DOHH2 (cell line): ENCODE results near the gene RPP30.

Experiments
- H3F3A ChIP-seq: fragments of 200-600 bp; sonication (generic), shearing (Covaris generic); 2 replicates; pipeline ENCODE4 v1.6.0; 2016; ENCODE audit warnings: antibody characterized with exemption, mild to moderate bottlenecking; ENCODE audit not compliant: control insufficient read depth, insufficient read depth
- H3K27ac ChIP-seq: fragments of 200-600 bp; sonication (generic); 2 replicates; pipeline ENCODE4 v1.5.1; 2014; ENCODE audit warnings: low read depth, mild to moderate bottlenecking, low read length, moderate library complexity
- H3K27me3 ChIP-seq: fragments of 200-600 bp; sonication (generic); 2 replicates; pipeline ENCODE4 v1.6.1; 2014; ENCODE audit warnings: mild to moderate bottlenecking, low read length, mixed read lengths; ENCODE audit not compliant: control insufficient read depth
- H3K36me3 ChIP-seq: fragments of 200-600 bp; sonication (generic); 2 replicates; pipeline ENCODE4 v1.6.1; 2014; ENCODE audit warnings: mild to moderate bottlenecking, low read length, moderate library complexity, mixed read lengths; ENCODE audit not compliant: control insufficient read depth
- H3K4me1 ChIP-seq: fragments of 200-600 bp; sonication (generic); 2 replicates; pipeline ENCODE4 v1.6.1; 2014; ENCODE audit warnings: mild to moderate bottlenecking, low read length, mixed read lengths; ENCODE audit not compliant: control insufficient read depth
- H3K4me2 ChIP-seq: fragments of 200-600 bp; sonication (generic); 2 replicates; pipeline ENCODE4 v1.6.0; 2014; ENCODE audit warnings: mild to moderate bottlenecking, low read length, moderate library complexity
- H3K4me3 ChIP-seq: fragments of 200-600 bp; sonication (generic); 2 replicates; pipeline ENCODE4 v1.5.1; 2014; ENCODE audit warnings: mild to moderate bottlenecking, low read length, mixed read lengths
- H3K79me2 ChIP-seq: fragments of 200-600 bp; sonication (generic); 2 replicates; pipeline ENCODE4 v1.6.1; 2014; ENCODE audit warnings: mild to moderate bottlenecking, low read length, mixed read lengths; ENCODE audit not compliant: control insufficient read depth
- H3K9me2 ChIP-seq: fragments of 200-600 bp; sonication (generic); replicated peaks from 2 replicates; pipeline ENCODE4 v1.6.1; 2014; ENCODE audit warnings: mild to moderate bottlenecking, low read length, mixed read lengths; ENCODE audit not compliant: control insufficient read depth
- H3K9me3 ChIP-seq: fragments of 200-600 bp; sonication (generic); 2 replicates; pipeline ENCODE4 v1.6.1; 2014; ENCODE audit warnings: antibody characterized with exemption, low read length, mixed read lengths; ENCODE audit not compliant: control insufficient read depth, insufficient read depth
- H4K20me1 ChIP-seq: fragments of 200-600 bp; sonication (generic); 2 replicates; pipeline ENCODE4 v1.6.0; 2014; ENCODE audit warnings: low read depth, mild to moderate bottlenecking, antibody characterized with exemption, low read length, moderate library complexity; ENCODE audit not compliant: control insufficient read depth, insufficient read depth
- EZH2phosphoT487 ChIP-seq: fragments of 200-600 bp; sonication (generic); IDR thresholded peaks from 2 replicates; pipeline ENCODE4 v1.6.1; 2017; ENCODE audit warnings: borderline replicate concordance, mild to moderate bottlenecking, antibody characterized with exemption, low read length, moderate library complexity, mixed read lengths
- TF ChIP-seq, protein P1 (sequence below): fragments of 200-600 bp; sonication (generic); IDR thresholded peaks from one replicate; pipeline ENCODE4 v1.5.1; 2014; ENCODE audit warnings: antibody characterized with exemption, mild to moderate bottlenecking, low read depth, low read length; ENCODE audit not compliant: poor library complexity, severe bottlenecking

RPP30 gene

DNA sequence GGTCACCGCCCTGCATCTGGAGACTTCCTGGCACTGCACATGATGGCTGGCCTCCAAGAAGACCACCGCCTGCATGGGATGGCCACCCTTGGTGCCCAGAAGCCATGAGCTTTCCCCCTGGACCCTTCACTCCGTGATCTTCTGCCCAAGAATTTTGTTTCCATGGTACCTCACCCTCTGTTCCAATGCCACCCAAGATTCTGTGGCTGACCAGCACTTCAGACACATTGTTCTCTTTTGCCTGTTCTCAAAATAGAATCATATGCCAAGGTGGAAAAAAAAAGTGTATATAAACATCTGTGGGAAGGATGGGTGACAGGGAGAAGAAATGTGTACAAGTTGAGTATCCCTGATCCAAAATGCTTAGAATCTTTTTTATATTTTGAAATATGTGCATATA is 26.0 kb upstream of the RPP30 start:
- no peak overlapping the region for H3K4me3 ChIP-seq
- TF ChIP-seq, protein P1, sequence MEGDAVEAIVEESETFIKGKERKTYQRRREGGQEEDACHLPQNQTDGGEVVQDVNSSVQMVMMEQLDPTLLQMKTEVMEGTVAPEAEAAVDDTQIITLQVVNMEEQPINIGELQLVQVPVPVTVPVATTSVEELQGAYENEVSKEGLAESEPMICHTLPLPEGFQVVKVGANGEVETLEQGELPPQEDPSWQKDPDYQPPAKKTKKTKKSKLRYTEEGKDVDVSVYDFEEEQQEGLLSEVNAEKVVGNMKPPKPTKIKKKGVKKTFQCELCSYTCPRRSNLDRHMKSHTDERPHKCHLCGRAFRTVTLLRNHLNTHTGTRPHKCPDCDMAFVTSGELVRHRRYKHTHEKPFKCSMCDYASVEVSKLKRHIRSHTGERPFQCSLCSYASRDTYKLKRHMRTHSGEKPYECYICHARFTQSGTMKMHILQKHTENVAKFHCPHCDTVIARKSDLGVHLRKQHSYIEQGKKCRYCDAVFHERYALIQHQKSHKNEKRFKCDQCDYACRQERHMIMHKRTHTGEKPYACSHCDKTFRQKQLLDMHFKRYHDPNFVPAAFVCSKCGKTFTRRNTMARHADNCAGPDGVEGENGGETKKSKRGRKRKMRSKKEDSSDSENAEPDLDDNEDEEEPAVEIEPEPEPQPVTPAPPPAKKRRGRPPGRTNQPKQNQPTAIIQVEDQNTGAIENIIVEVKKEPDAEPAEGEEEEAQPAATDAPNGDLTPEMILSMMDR = no peak
- no peak for TF ChIP-seq EZH2phosphoT487
- no peaks in the 10 kb centered on the region for H3F3A ChIP-seq
- H3K79me2 ChIP-seq = no peaks in the 10 kb centered on the region
- peaks cover 5% of the 10 kb centered on the region; the same call in 1 of the 2 replicates for H3K27me3 ChIP-seq
- H3K36me3 ChIP-seq = no peaks in the 10 kb centered on the region
- peaks cover 8% of the 10 kb centered on the region; the same call in 1 of the 2 replicates for H3K9me3 ChIP-seq
- H3K4me1 ChIP-seq = no peaks in the 10 kb centered on the region
- H3K4me2 ChIP-seq = no peak overlapping the region
- H3K9me2 ChIP-seq = no peaks in the 10 kb centered on the region
- no peaks in the 10 kb centered on the region for H4K20me1 ChIP-seq
- no peak overlapping the region for H3K27ac ChIP-seq

DNA sequence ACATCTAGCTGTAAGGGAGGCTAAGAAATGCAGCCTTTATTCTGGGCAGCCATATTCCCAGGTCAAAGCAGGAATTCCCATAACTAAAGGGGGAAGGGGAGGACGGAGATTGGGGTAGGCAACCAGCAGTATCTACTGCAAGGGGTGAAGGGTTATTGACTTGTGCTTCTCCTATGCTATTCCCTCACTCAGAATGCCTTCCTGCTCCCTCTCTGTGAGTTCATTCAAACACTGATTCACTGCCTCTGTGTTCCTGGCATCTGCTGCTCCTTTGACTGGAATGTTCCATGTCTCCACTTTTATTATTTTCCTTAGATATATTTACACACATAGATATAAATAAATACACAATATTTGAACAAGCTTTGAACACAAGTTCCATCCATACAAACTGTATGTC is 25.0 kb upstream of the RPP30 start:
- no peak for TF ChIP-seq EZH2phosphoT487
- TF ChIP-seq, protein P1 = no peak
- H3K27ac ChIP-seq = no peak overlapping the region
- H3K4me1 ChIP-seq = no peaks in the 10 kb centered on the region
- H3K27me3 ChIP-seq = peaks cover 5% of the 10 kb centered on the region; the same call in 1 of the 2 replicates
- H4K20me1 ChIP-seq = no peaks in the 10 kb centered on the region
- no peak overlapping the region for H3K4me2 ChIP-seq
- H3K9me2 ChIP-seq = no peaks in the 10 kb centered on the region
- H3K79me2 ChIP-seq = no peaks in the 10 kb centered on the region
- H3K9me3 ChIP-seq = peaks cover 13% of the 10 kb centered on the region; the same call in 1 of the 2 replicates
- H3K4me3 ChIP-seq = no peak overlapping the region
- no peaks in the 10 kb centered on the region for H3F3A ChIP-seq
- no peaks in the 10 kb centered on the region for H3K36me3 ChIP-seq

DNA sequence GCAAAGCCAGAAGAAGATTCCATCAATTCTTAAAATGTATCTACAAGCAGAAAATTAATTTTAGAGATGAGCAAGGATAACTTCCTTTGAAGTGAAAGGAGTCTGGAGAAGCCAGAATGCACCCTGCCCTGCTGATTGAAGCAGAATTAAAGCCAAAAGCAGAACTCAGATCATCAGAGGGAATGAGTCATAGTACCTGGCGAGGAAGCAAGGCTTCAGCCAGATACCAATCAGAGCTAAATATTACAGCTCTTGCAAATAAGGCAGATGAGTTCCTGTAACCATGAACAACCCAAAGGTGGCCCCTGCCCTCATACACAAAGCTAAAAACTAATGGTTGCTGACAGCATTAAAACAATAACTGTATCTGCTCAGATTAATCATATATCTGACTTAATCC is 24.3 kb upstream of the RPP30 start:
- Histone ChIP-seq H3K9me3 (peaks cover 13% of the 10 kb centered on the region; the same call in 1 of the 2 replicates), H3F3A (no peaks in the 10 kb centered on the region), H3K79me2 (no peaks in the 10 kb centered on the region), H3K27ac (no peak overlapping the region), H3K4me3 (no peak overlapping the region), H3K36me3 (no peaks in the 10 kb centered on the region), H3K27me3 (peaks cover 5% of the 10 kb centered on the region; the same call in 1 of the 2 replicates), H4K20me1 (no peaks in the 10 kb centered on the region), H3K4me1 (no peaks in the 10 kb centered on the region), H3K4me2 (no peak overlapping the region), H3K9me2 (no peaks in the 10 kb centered on the region)
- TF ChIP-seq EZH2phosphoT487 = no peak
- TF ChIP-seq, protein P1 = no peak
